Retinal pigment epithelial cell (primary cell): ENCODE data around the gene FOXS1.

Source experiments
- DNase-seq: peaks from one replicate; pipeline ENCODE4 v3.0.0-alpha.2; 2010; ENCODE audit warnings: low read depth
- H3K4me3 ChIP-seq: 2 replicates; pipeline ENCODE4 v1.5.1; 2011; ENCODE audit warnings: mild to moderate bottlenecking, low read length, control low read depth, moderate library complexity
- CTCF ChIP-seq: conservative IDR thresholded peaks from 2 replicates; pipeline ENCODE4 v1.5.1; 2011; ENCODE audit warnings: low read depth, low read length, control low read depth, inconsistent platforms

The FOXS1 gene

GRCh38 chr20:31838646-31839292 lies 6.6 kb downstream of the FOXS1 start:
- H3K4me3 ChIP-seq, result no peak overlapping the region
- DNase-seq, result no peak
- no peak for TF ChIP-seq CTCF

- no peak overlapping the region for H3K4me3 ChIP-seq
- TF ChIP-seq CTCF, result no peak
- DNase-seq, result no peak
Observed at GRCh38 chr20:31837896-31838397, 7.5 kb downstream of the FOXS1 start.

GRCh38 chr20:31836853-31837608 lies 8.4 kb downstream of the FOXS1 start:
- no peak overlapping the region for H3K4me3 ChIP-seq
- no peak for DNase-seq
- no peak for TF ChIP-seq CTCF

- TF ChIP-seq CTCF, result no peak
- peak; percentile 75 for DNase-seq
Observed at GRCh38 chr20:31835977-31836852, 9.2 kb downstream of the FOXS1 start.

GRCh38 chr20:31835554-31835953 lies 9.8 kb downstream of the FOXS1 start:
- DNase-seq, result no peak
- no peak overlapping the region for H3K4me3 ChIP-seq
- no peak for TF ChIP-seq CTCF

More at GRCh38 chr20:31835977-31836852, 9.2 kb downstream of the FOXS1 start:
- no peak overlapping the region for H3K4me3 ChIP-seq

GRCh38 chr20:31833931-31834521 lies 11.4 kb downstream of the FOXS1 start:
- TF ChIP-seq CTCF, result no peak
- H3K4me3 ChIP-seq, result no peak overlapping the region
- DNase-seq, result no peak
